IPS-20b (cell line): Measurements from ENCODE around the gene RIPPLY2.
"Not testable (repeated sequence)": the region's sequence is repeated elsewhere in the genome, so short reads cannot be mapped to it uniquely, and the experiment has no call there.

Experiments
- H3K27ac ChIP-seq: one replicate; pipeline ENCODE4 v1.5.1; 2013; ENCODE audit warnings: low read length
- H3K27me3 ChIP-seq: 2 replicates; pipeline ENCODE4 v1.6.1; 2013; ENCODE audit warnings: mild to moderate bottlenecking, low read length, inconsistent platforms; ENCODE audit not compliant: insufficient read depth
- H3K36me3 ChIP-seq: 2 replicates; pipeline ENCODE4 v1.6.1; 2013; ENCODE audit warnings: low read depth, mild to moderate bottlenecking, inconsistent platforms, low read length, moderate library complexity; ENCODE audit not compliant: insufficient read depth
- H3K4me1 ChIP-seq: 2 replicates; pipeline ENCODE4 v1.6.1; 2013; ENCODE audit warnings: mild to moderate bottlenecking, control low read depth, inconsistent platforms, low read length, moderate library complexity; ENCODE audit not compliant: insufficient read depth
- H3K4me3 ChIP-seq: 2 replicates; pipeline ENCODE4 v1.5.1; 2013; ENCODE audit warnings: mild to moderate bottlenecking, low read length, inconsistent platforms
- H3K9ac ChIP-seq: 2 replicates; pipeline ENCODE4 v1.6.1; 2013; ENCODE audit warnings: low read depth, mild to moderate bottlenecking, inconsistent platforms, low read length, moderate library complexity
- H3K9me3 ChIP-seq: 2 replicates; pipeline ENCODE4 v1.6.1; 2013; ENCODE audit warnings: mild to moderate bottlenecking, low read depth, low read length, inconsistent platforms; ENCODE audit not compliant: insufficient read depth

Gene RIPPLY2

DNA sequence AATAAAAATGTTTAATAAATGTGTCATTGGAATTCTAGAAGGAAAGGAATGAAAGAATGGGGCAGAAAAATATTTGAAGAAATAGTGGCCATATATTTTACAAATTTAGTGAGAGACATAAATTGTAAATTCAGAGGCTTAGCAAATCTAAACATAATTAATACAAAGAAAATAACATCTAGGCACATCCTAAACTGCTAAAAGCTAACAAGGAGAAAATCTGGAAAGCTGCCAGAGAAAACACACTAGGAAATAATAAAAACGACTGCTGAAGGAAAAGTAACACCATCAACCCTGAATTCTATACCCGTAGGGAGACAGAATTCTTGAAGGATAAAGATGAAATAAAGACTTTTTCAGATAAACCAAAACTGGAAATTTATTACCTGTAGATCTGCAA is 30.1 kb downstream of the RIPPLY2 start:
- Histone ChIP-seq H3K36me3 (no peaks in the 10 kb centered on the region), H3K4me3 (no peak overlapping the region), H3K9ac (no peak overlapping the region), H3K9me3 (no peaks in the 10 kb centered on the region), H3K4me1 (no peaks in the 10 kb centered on the region; the same call in 1 of the 2 replicates), H3K27ac (no peak overlapping the region), H3K27me3 (no peaks in the 10 kb centered on the region)

DNA sequence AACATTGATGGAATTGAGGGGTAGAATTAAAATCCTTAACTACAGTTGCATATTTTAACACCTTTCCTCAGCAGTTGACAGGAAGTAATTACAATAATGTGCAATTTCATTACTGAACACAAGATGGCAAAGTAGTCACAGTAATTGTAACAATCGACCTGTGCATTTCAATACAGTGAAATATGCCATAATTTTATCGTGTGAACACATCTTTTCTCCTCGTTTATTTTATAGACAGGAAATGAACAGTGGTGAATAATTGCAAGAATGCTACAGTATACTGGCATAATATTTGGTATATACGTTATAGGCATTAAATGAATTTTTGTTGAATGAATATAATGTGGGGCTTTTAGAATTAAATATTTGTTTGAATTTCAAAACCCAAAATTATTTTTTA is 31.4 kb downstream of the RIPPLY2 start:
- Histone ChIP-seq H3K9me3 (no peaks in the 10 kb centered on the region), H3K27ac (no peak overlapping the region), H3K36me3 (no peaks in the 10 kb centered on the region), H3K4me3 (no peak overlapping the region), H3K4me1 (no peaks in the 10 kb centered on the region; the same call in 1 of the 2 replicates), H3K9ac (no peak overlapping the region), H3K27me3 (no peaks in the 10 kb centered on the region)

DNA sequence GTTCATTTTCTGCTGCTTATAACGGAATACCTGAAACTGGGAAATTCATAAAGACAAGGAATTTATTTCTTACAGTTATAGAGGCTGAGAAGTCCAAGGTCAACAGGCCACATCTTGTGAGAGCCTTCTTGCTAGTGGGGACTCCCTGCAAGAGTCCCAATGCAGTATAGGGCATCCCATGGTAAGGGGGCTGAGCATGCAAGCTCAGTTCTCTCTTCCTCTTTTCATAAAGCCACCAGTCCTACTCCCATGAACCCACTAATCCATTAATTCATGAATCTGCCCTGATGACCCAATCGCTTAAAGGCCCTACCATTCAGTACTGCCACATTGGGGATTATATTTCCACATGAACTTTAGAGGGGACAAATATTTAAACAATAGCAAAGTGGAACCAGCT is 32.8 kb downstream of the RIPPLY2 start:
- H3K36me3 ChIP-seq: no peaks in the 10 kb centered on the region

DNA sequence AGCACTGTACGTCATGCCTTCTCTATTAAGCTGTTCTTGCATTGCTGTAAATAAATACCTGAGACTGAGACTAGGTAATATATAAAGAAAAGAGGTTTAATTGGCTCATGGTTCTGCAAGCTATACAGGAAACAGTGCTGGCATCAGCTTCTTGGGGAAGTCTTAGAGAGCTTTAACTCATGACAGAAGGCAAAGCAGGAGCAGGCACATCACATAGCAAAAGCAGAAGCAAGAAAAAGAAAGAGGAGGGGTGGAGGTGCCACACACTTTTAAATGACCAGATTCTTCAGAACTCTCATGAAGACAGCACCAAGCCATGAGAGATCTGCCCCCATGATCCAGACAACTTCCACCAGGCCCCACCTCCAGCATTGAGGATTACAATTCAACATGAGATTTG is 36.5 kb downstream of the RIPPLY2 start:
- H3K4me1 ChIP-seq: peaks cover 4% of the 10 kb centered on the region; the same call in 1 of the 2 replicates
- H3K4me3 ChIP-seq: no peak overlapping the region
- H3K9ac ChIP-seq: no peak overlapping the region
- no peaks in the 10 kb centered on the region for H3K27me3 ChIP-seq
- no peak overlapping the region for H3K27ac ChIP-seq
- no peaks in the 10 kb centered on the region for H3K9me3 ChIP-seq
- H3K36me3 ChIP-seq: no peaks in the 10 kb centered on the region

More for the DNA sequence above, 32.8 kb downstream of the RIPPLY2 start:
- Histone ChIP-seq H3K4me3 (no peak overlapping the region), H3K27ac (no peak overlapping the region), H3K9ac (no peak overlapping the region), H3K4me1 (no peaks in the 10 kb centered on the region), H3K27me3 (no peaks in the 10 kb centered on the region), H3K9me3 (no peaks in the 10 kb centered on the region)

DNA sequence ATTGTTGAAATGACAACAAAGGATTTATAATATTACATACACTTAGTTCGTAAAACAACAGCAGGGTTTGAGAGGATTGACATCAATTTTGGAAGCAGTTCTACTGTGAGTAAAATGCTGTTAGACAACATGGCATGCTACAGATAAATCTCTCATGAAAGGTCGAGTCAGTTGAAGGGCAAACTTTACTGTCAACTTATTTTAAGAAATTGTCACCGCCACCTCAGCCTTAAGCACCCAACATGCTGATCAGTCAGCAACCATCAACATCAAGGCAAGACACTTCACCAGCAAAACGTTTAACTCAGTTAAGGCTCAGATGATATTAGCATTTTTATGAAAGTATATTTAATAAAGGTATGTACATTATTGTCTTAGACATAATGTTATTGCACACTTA is 37.4 kb downstream of the RIPPLY2 start:
- H3K4me3 ChIP-seq: no peak overlapping the region
- no peaks in the 10 kb centered on the region for H3K36me3 ChIP-seq
- H3K4me1 ChIP-seq: peaks cover 4% of the 10 kb centered on the region; the same call in 1 of the 2 replicates
- H3K27ac ChIP-seq: no peak overlapping the region
- no peaks in the 10 kb centered on the region for H3K9me3 ChIP-seq
- no peaks in the 10 kb centered on the region for H3K27me3 ChIP-seq
- no peak overlapping the region for H3K9ac ChIP-seq

DNA sequence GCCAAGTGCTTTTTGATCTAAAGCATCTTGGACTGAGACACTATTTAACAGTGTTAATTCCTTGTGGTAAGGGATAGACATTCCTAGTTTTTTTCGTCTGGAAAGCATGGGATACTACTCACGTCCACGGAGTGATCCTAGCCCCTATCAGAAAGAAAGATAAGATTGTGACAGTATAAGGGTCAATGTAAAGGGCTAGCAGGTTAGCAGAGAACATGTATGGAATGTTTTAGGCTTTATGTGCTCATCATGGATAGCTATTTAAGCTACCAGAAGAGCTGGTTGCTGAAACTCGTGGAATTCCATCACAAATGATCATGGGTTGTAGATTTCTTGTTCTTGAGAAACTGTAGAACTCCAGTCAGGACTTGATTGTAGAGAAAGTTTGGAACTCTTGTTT is 38.4 kb downstream of the RIPPLY2 start:
- no peaks in the 10 kb centered on the region for H3K27me3 ChIP-seq
- no peak overlapping the region for H3K27ac ChIP-seq
- H3K4me3 ChIP-seq: no peak overlapping the region
- H3K36me3 ChIP-seq: no peaks in the 10 kb centered on the region
- peaks cover 4% of the 10 kb centered on the region; the same call in 1 of the 2 replicates for H3K4me1 ChIP-seq
- no peaks in the 10 kb centered on the region for H3K9me3 ChIP-seq
- H3K9ac ChIP-seq: no peak overlapping the region

DNA sequence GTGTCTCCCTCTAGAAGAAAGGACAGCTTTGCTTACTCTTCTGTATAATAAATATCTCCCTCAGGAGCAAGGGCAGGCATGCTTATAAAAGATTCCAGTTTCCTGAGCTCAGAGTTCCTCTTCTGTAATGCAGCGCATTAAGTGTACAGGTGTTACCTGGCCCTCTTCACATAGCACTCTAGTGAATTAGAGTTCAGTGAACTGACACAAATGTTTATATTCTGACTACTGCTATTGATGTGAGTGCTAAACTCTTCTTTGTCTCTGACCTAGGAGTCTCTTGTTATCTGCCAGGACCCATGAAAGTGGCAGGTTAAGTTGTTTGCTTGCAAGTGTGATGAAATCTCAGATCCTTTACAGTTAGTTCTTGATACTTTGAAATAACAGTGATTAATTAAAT is 39.9 kb downstream of the RIPPLY2 start:
- Histone ChIP-seq H3K9me3 (no peaks in the 10 kb centered on the region), H3K4me1 (peaks cover 4% of the 10 kb centered on the region; the same call in 1 of the 2 replicates), H3K36me3 (no peaks in the 10 kb centered on the region), H3K27ac (no peak overlapping the region), H3K9ac (no peak overlapping the region), H3K4me3 (no peak overlapping the region), H3K27me3 (no peaks in the 10 kb centered on the region)

DNA sequence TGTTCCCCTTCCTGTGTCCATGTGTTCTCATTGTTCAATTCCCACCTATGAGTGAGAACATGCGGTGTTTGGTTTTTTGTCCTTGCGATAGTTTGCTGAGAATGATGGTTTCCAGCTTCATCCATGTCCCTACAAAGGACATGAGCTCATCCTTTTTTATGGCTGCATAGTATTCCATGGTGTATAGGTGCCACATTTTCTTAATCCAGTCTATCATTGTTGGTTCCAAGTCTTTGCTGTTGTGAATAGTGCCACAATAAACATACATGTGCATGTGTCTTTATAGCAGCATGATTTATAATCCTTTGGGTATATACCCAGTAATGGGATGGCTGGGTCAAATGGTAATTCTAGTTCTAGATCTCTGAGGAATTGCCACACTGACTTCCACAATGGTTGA is 43.9 kb downstream of the RIPPLY2 start:
- H3K27ac ChIP-seq, H3K4me1 ChIP-seq, H3K4me3 ChIP-seq, H3K27me3 ChIP-seq, H3K9ac ChIP-seq, H3K9me3 ChIP-seq, H3K36me3 ChIP-seq: not testable (repeated sequence)

DNA sequence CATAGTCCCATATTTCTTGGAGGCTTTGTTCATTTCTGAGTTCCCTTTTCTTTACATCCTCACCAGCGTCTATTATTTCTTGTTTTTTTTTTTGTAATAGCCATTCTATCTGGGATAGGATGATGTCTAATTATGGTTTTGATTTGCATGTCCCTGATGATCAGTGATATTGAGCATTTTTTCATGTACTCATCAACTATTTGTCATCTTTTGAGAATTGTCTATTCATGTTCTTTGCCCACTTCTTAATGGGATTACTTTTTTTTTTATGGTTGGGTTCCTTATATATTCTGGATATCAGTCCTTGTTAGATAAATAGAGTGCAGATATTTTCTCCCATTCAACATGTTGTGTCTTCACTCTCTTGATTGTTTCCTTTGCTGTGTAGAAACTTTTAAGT is 48.5 kb downstream of the RIPPLY2 start:
- H3K9ac ChIP-seq: no peak overlapping the region
- H3K4me3 ChIP-seq: no peak overlapping the region
- no peaks in the 10 kb centered on the region for H3K9me3 ChIP-seq
- no peaks in the 10 kb centered on the region for H3K36me3 ChIP-seq
- no peaks in the 10 kb centered on the region for H3K4me1 ChIP-seq
- H3K27me3 ChIP-seq: no peaks in the 10 kb centered on the region
- H3K27ac ChIP-seq: no peak overlapping the region

DNA sequence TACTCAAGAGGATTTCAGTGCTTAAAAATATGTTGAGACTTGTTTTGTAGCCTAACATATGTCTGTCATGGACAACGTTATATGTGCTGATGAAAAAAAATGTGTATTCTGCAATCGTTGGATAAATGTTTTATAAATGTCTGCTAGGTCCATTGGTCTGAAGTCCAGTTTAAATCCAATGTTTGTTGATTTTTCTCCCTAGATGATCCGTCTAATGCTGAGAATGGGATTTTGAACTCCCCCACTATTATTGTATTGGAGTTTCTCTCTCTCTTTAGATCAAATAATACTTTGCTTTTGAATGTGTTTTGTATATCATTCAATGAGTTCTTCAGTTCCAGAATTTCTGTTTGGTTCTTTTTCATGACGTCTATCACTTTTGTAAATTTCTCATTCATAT is 51.2 kb downstream of the RIPPLY2 start:
- no peaks in the 10 kb centered on the region for H3K9me3 ChIP-seq
- peaks cover 7% of the 10 kb centered on the region for H3K4me1 ChIP-seq
- H3K27me3 ChIP-seq: no peaks in the 10 kb centered on the region
- no peaks in the 10 kb centered on the region for H3K36me3 ChIP-seq
- H3K27ac ChIP-seq: no peak overlapping the region
- no peak overlapping the region for H3K4me3 ChIP-seq
- H3K9ac ChIP-seq: no peak overlapping the region

DNA sequence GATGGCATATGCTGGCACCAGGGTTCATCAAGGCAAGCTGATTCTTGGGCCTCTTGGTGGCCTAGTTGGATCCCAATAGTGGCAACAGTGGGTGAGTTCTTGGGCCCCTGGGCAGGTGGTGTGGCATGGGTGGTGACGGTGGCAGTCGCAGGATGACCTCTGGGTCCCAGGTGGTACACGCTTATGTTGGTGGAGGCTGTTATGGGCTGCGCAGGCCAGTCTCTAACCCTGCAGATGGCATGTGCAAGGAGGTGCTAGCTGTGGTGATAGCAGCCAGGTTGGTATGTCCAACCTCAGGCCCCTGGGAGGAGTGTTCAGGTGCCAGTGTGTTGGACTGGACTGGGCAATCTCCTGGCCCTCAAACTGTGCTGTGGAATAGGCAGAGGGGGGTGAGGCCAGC is 52.5 kb downstream of the RIPPLY2 start:
- Histone ChIP-seq H3K4me1 (peaks cover 17% of the 10 kb centered on the region), H3K9ac (no peak overlapping the region), H3K27ac (no peak overlapping the region), H3K36me3 (no peaks in the 10 kb centered on the region), H3K9me3 (no peaks in the 10 kb centered on the region), H3K27me3 (no peaks in the 10 kb centered on the region), H3K4me3 (no peak overlapping the region)
